HL-60 (cell line): ENCODE data around the gene CCDC197.

Experiments used
- GABPA ChIP-seq: IDR thresholded peaks from 2 replicates; pipeline ENCODE4 v1.6.1; 2012; ENCODE audit warnings: low read depth
- POLR2AphosphoS5 ChIP-seq: IDR thresholded peaks from 2 replicates; pipeline ENCODE4 v1.6.1; 2012; ENCODE audit warnings: low read depth
- SPI1 ChIP-seq: IDR thresholded peaks from 2 replicates; pipeline ENCODE4 v1.6.1; 2012; ENCODE audit warnings: low read depth, mild to moderate bottlenecking, borderline replicate concordance
- TF ChIP-seq, protein P1 (sequence below): IDR thresholded peaks from one replicate; pipeline ENCODE4 v1.5.1; 2011; ENCODE audit warnings: low read length, control low read depth, inconsistent platforms; ENCODE audit not compliant: insufficient read depth
- TF ChIP-seq, protein P2 (sequence below): IDR thresholded peaks from 2 replicates; pipeline ENCODE4 v1.6.1; 2012; ENCODE audit warnings: low read depth; ENCODE audit not compliant: insufficient replicate concordance

DNA sequence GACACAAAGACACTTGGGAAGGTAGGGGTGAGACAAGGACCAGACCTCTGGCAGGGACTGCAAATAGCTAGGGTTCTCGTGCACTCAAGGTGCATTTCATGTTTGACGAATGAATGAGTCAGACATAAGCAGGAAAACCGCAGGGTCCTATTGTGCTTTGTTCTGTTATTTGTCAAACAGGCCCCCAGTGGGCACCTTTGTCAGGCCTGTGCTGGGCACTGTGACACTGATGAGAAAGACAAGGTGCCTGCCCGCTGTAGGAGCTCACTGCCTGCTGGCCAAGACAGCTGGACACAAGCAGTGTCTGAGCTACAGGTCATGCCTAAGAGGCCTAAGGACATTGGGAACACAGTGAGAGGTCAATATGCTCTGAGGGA, 31.3 kb downstream of the CCDC197 start:
- TF ChIP-seq, protein P1, sequence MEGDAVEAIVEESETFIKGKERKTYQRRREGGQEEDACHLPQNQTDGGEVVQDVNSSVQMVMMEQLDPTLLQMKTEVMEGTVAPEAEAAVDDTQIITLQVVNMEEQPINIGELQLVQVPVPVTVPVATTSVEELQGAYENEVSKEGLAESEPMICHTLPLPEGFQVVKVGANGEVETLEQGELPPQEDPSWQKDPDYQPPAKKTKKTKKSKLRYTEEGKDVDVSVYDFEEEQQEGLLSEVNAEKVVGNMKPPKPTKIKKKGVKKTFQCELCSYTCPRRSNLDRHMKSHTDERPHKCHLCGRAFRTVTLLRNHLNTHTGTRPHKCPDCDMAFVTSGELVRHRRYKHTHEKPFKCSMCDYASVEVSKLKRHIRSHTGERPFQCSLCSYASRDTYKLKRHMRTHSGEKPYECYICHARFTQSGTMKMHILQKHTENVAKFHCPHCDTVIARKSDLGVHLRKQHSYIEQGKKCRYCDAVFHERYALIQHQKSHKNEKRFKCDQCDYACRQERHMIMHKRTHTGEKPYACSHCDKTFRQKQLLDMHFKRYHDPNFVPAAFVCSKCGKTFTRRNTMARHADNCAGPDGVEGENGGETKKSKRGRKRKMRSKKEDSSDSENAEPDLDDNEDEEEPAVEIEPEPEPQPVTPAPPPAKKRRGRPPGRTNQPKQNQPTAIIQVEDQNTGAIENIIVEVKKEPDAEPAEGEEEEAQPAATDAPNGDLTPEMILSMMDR: no peak
- TF ChIP-seq POLR2AphosphoS5 (no peak), GABPA (no peak), SPI1 (no peak)
- TF ChIP-seq, protein P2, sequence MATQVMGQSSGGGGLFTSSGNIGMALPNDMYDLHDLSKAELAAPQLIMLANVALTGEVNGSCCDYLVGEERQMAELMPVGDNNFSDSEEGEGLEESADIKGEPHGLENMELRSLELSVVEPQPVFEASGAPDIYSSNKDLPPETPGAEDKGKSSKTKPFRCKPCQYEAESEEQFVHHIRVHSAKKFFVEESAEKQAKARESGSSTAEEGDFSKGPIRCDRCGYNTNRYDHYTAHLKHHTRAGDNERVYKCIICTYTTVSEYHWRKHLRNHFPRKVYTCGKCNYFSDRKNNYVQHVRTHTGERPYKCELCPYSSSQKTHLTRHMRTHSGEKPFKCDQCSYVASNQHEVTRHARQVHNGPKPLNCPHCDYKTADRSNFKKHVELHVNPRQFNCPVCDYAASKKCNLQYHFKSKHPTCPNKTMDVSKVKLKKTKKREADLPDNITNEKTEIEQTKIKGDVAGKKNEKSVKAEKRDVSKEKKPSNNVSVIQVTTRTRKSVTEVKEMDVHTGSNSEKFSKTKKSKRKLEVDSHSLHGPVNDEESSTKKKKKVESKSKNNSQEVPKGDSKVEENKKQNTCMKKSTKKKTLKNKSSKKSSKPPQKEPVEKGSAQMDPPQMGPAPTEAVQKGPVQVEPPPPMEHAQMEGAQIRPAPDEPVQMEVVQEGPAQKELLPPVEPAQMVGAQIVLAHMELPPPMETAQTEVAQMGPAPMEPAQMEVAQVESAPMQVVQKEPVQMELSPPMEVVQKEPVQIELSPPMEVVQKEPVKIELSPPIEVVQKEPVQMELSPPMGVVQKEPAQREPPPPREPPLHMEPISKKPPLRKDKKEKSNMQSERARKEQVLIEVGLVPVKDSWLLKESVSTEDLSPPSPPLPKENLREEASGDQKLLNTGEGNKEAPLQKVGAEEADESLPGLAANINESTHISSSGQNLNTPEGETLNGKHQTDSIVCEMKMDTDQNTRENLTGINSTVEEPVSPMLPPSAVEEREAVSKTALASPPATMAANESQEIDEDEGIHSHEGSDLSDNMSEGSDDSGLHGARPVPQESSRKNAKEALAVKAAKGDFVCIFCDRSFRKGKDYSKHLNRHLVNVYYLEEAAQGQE: no peak
